HuH-7 (cell line): ENCODE results near the gene AKNA.

Experiments
- DNase-seq: peaks from one replicate; pipeline ENCODE4 v3.0.0; 2011; ENCODE audit warnings: low spot score

The AKNA gene

GRCh38 chr9:114416906-114417305, 29.1 kb upstream of the AKNA start:
- DNase-seq, result no peak

- no peak for DNase-seq
These were observed 28.5 kb upstream of the AKNA start for GRCh38 chr9:114416290-114416689.

- DNase-seq, result no peak
These were observed 26.6 kb upstream of the AKNA start for GRCh38 chr9:114414346-114414745.

GRCh38 chr9:114413861-114414301, 26.1 kb upstream of the AKNA start:
- DNase-seq, result no peak

GRCh38 chr9:114412048-114412683, 24.4 kb upstream of the AKNA start:
- DNase-seq, result no peak

GRCh38 chr9:114411452-114411851, 23.7 kb upstream of the AKNA start:
- no peak for DNase-seq

GRCh38 chr9:114410910-114411309, 23.1 kb upstream of the AKNA start:
- DNase-seq, result no peak

GRCh38 chr9:114409842-114410241, 22.1 kb upstream of the AKNA start:
- no peak for DNase-seq

GRCh38 chr9:114409103-114409780, 21.5 kb upstream of the AKNA start:
- no peak for DNase-seq

- no peak for DNase-seq
These were observed 20.9 kb upstream of the AKNA start for GRCh38 chr9:114408645-114409044.

- no peak for DNase-seq
These were observed 20.1 kb upstream of the AKNA start for GRCh38 chr9:114407889-114408288.

- no peak for DNase-seq
These were observed 18.7 kb upstream of the AKNA start for GRCh38 chr9:114406441-114406840.

- peak; percentile 91 for DNase-seq
These were observed 17.7 kb upstream of the AKNA start for GRCh38 chr9:114405294-114406034.

- DNase-seq, result no peak
These were observed 16.7 kb upstream of the AKNA start for GRCh38 chr9:114404531-114404930.

GRCh38 chr9:114403153-114403756, 15.5 kb upstream of the AKNA start:
- DNase-seq, result no peak

- DNase-seq, result peak; percentile 91
These were observed 13.6 kb upstream of the AKNA start for GRCh38 chr9:114401344-114401743.

GRCh38 chr9:114400772-114401171, 13.0 kb upstream of the AKNA start:
- DNase-seq, result no peak

GRCh38 chr9:114400219-114400618, 12.4 kb upstream of the AKNA start:
- no peak for DNase-seq

- no peak for DNase-seq
These were observed 11.6 kb upstream of the AKNA start for GRCh38 chr9:114399381-114399780.

- DNase-seq, result peak; percentile 96
These were observed 10.2 kb upstream of the AKNA start for GRCh38 chr9:114397848-114398605.

- no peak for DNase-seq
These were observed 9.6 kb upstream of the AKNA start for GRCh38 chr9:114397219-114397847.
